ENCODE results near the gene TRIM59.

The TRIM59 gene

GRCh38 chr3:160435095-160435494 lies 14.5 kb downstream of the TRIM59 start:
- 0 out of 2 replicates have a peak, but pooled peaks cover 2% of the 10 kb centered on the region for H4K20me1 ChIP-seq (ENCODE audit: insufficient read depth, low read length)
- H3K9me3 ChIP-seq (ENCODE audit: insufficient read depth, low read length): no peaks in the 10 kb centered on the region
- peaks cover 76% of the 10 kb centered on the region for H3K36me3 ChIP-seq (replicated peaks; ENCODE audit: low read depth, low read length)
- H3K27me3 ChIP-seq (ENCODE audit: low read depth, low read length): no peaks in the 10 kb centered on the region
- no peaks in the 10 kb centered on the region for H3K4me1 ChIP-seq (ENCODE audit: low read length)
- TF ChIP-seq EZH2phosphoT487 (IDR thresholded peaks at IDR 0.05; ENCODE audit: low read depth) (no peak), CTCF (IDR thresholded peaks at IDR 0.05; ENCODE audit: low read depth, low read length) (no peak)
- no peak overlapping the region for H3K9ac ChIP-seq (ENCODE audit: low read length)
- no peak overlapping the region for H3K4me3 ChIP-seq (ENCODE audit: low read length)
- no peak overlapping the region for H3K27ac ChIP-seq (ENCODE audit: low read length)
- H2AFZ ChIP-seq (ENCODE audit: low read depth, low read length): no peak overlapping the region
- no peak overlapping the region for H3K4me2 ChIP-seq (ENCODE audit: low read length)
- H3K79me2 ChIP-seq (ENCODE audit: low read length): peaks cover 87% of the 10 kb centered on the region

GRCh38 chr3:160434071-160434470 lies 15.5 kb downstream of the TRIM59 start:
- peaks cover 73% of the 10 kb centered on the region for H3K36me3 ChIP-seq (replicated peaks; ENCODE audit: low read depth, low read length)

GRCh38 chr3:160427832-160428424 lies 21.7 kb downstream of the TRIM59 start:
- Histone ChIP-seq H3K9me3 (ENCODE audit: insufficient read depth, low read length) (no peaks in the 10 kb centered on the region), H3K27me3 (ENCODE audit: low read depth, low read length) (no peaks in the 10 kb centered on the region), H3K9ac (ENCODE audit: low read length) (no peak overlapping the region), H3K36me3 (replicated peaks; ENCODE audit: low read depth, low read length) (peaks cover 83% of the 10 kb centered on the region), H3K79me2 (ENCODE audit: low read length) (peaks cover 74% of the 10 kb centered on the region), H3K4me2 (ENCODE audit: low read length) (no peak overlapping the region), H2AFZ (ENCODE audit: low read depth, low read length) (no peak overlapping the region), H3K4me1 (ENCODE audit: low read length) (no peaks in the 10 kb centered on the region), H4K20me1 (ENCODE audit: insufficient read depth, low read length) (no peaks in the 10 kb centered on the region), H3K27ac (ENCODE audit: low read length) (no peak overlapping the region), H3K4me3 (ENCODE audit: low read length) (no peak overlapping the region)
- TF ChIP-seq CTCF (IDR thresholded peaks at IDR 0.05; ENCODE audit: low read depth, low read length): no peak
- no peak for TF ChIP-seq EZH2phosphoT487 (IDR thresholded peaks at IDR 0.05; ENCODE audit: low read depth)

More at GRCh38 chr3:160434071-160434470, 15.5 kb downstream of the TRIM59 start:
- Histone ChIP-seq H3K4me1 (ENCODE audit: low read length) (no peaks in the 10 kb centered on the region), H4K20me1 (ENCODE audit: insufficient read depth, low read length) (0 out of 2 replicates have a peak, but pooled peaks cover 2% of the 10 kb centered on the region), H3K9me3 (ENCODE audit: insufficient read depth, low read length) (no peaks in the 10 kb centered on the region), H3K9ac (ENCODE audit: low read length) (no peak overlapping the region), H3K79me2 (ENCODE audit: low read length) (peaks cover 79% of the 10 kb centered on the region), H3K4me3 (ENCODE audit: low read length) (no peak overlapping the region), H3K27me3 (ENCODE audit: low read depth, low read length) (no peaks in the 10 kb centered on the region), H3K27ac (ENCODE audit: low read length) (no peak overlapping the region), H3K4me2 (ENCODE audit: low read length) (no peak overlapping the region), H2AFZ (ENCODE audit: low read depth, low read length) (no peak overlapping the region)
- TF ChIP-seq CTCF (IDR thresholded peaks at IDR 0.05; ENCODE audit: low read depth, low read length): no peak
- no peak for TF ChIP-seq EZH2phosphoT487 (IDR thresholded peaks at IDR 0.05; ENCODE audit: low read depth)

GRCh38 chr3:160417311-160417710 lies 32.3 kb downstream of the TRIM59 start:
- no peak overlapping the region for H3K4me3 ChIP-seq (ENCODE audit: low read length)
- no peak overlapping the region for H3K9ac ChIP-seq (ENCODE audit: low read length)
- H3K27me3 ChIP-seq (ENCODE audit: low read depth, low read length): no peaks in the 10 kb centered on the region
- H3K4me1 ChIP-seq (ENCODE audit: low read length): no peaks in the 10 kb centered on the region
- peaks cover 82% of the 10 kb centered on the region for H3K36me3 ChIP-seq (replicated peaks; ENCODE audit: low read depth, low read length)
- H3K9me3 ChIP-seq (ENCODE audit: insufficient read depth, low read length): no peaks in the 10 kb centered on the region
- no peak for TF ChIP-seq CTCF (IDR thresholded peaks at IDR 0.05; ENCODE audit: low read depth, low read length)
- no peak for TF ChIP-seq EZH2phosphoT487 (IDR thresholded peaks at IDR 0.05; ENCODE audit: low read depth)
- peaks cover 9% of the 10 kb centered on the region; the same call in 1 of the 2 replicates for H4K20me1 ChIP-seq (ENCODE audit: insufficient read depth, low read length)
- no peak overlapping the region for H2AFZ ChIP-seq (ENCODE audit: low read depth, low read length)
- H3K4me2 ChIP-seq (ENCODE audit: low read length): no peak overlapping the region
- no peak overlapping the region for H3K27ac ChIP-seq (ENCODE audit: low read length)
- H3K79me2 ChIP-seq (ENCODE audit: low read length): peaks cover 89% of the 10 kb centered on the region

Measured in OCI-LY3 (cell line).